Activated effector memory CD4-positive, alpha-beta T cell treated with anti-CD3 and anti-CD28 coated beads, Interleukin-2, amount 50 U/mL, for 16 hours (primary cell): ENCODE data around the gene TSPAN11.

Source experiments
- DNase-seq: peaks from one replicate; pipeline ENCODE4 v3.0.0-alpha.2; 2020

The TSPAN11 gene

GRCh38 chr12:30962047-30962446 is 35.5 kb downstream of the TSPAN11 start:
- DNase-seq: no peak

GRCh38 chr12:30963709-30964564 is 37.4 kb downstream of the TSPAN11 start:
- DNase-seq: no peak

GRCh38 chr12:30964896-30965612 is 38.5 kb downstream of the TSPAN11 start:
- no peak for DNase-seq

- no peak for DNase-seq
Observed at GRCh38 chr12:30965613-30965985, 39.1 kb downstream of the TSPAN11 start.

- DNase-seq: no peak
Observed at GRCh38 chr12:30967026-30967425, 40.5 kb downstream of the TSPAN11 start.

GRCh38 chr12:30968211-30968610 is 41.7 kb downstream of the TSPAN11 start:
- DNase-seq: no peak

GRCh38 chr12:30969006-30969405 is 42.5 kb downstream of the TSPAN11 start:
- no peak for DNase-seq

GRCh38 chr12:30969606-30970395 is 43.3 kb downstream of the TSPAN11 start:
- DNase-seq: no peak

GRCh38 chr12:30970559-30971197 is 44.1 kb downstream of the TSPAN11 start:
- DNase-seq: no peak

GRCh38 chr12:30972035-30972434 is 45.5 kb downstream of the TSPAN11 start:
- DNase-seq: no peak

GRCh38 chr12:30973175-30973574 is 46.6 kb downstream of the TSPAN11 start:
- no peak for DNase-seq

- no peak for DNase-seq
Observed at GRCh38 chr12:30973830-30974229, 47.3 kb downstream of the TSPAN11 start.

GRCh38 chr12:30974746-30975500 is 48.4 kb downstream of the TSPAN11 start:
- no peak for DNase-seq

GRCh38 chr12:30975581-30975980 is 49.0 kb downstream of the TSPAN11 start:
- DNase-seq: no peak

- DNase-seq: no peak
Observed at GRCh38 chr12:30976206-30976605, 49.7 kb downstream of the TSPAN11 start.

- DNase-seq: no peak
Observed at GRCh38 chr12:30977124-30977523, 50.6 kb downstream of the TSPAN11 start.

GRCh38 chr12:30977537-30978349 is 51.2 kb downstream of the TSPAN11 start:
- no peak for DNase-seq

GRCh38 chr12:30978639-30979038 is 52.1 kb downstream of the TSPAN11 start:
- no peak for DNase-seq

- no peak for DNase-seq
Observed at GRCh38 chr12:30979371-30980259, 53.1 kb downstream of the TSPAN11 start.
